Sigmoid colon (tissue), 7 donors: ENCODE measurements around the gene NELFE. TPM values are rescaled to one million over a fixed set of nuclear protein-coding genes. Genes with fewer than 3 reads are reported as not detected.

Source experiments
- DNase-seq: peaks from one replicate; pipeline ENCODE4 v3.0.0-alpha.2; 2019
- H3K27ac ChIP-seq, 4 donors: fragments of 200-600 bp; sonication (generic); one replicate each; pipeline ENCODE4 v1.5.1; 2016 to 2019; ENCODE audit warnings: mild to moderate bottlenecking in 1 of 4
- H3K27me3 ChIP-seq, 3 donors: fragments of 200-600 bp; sonication (generic); one replicate each; pipeline ENCODE4 v1.5.1; 2019; ENCODE audit warnings: mild to moderate bottlenecking in 1 of 3
- H3K36me3 ChIP-seq, 4 donors: fragments of 200-600 bp; sonication (generic); one replicate each; pipeline ENCODE4 v1.5.1; 2016 to 2019
- H3K4me1 ChIP-seq, 4 donors: fragments of 200-600 bp; sonication (generic); one replicate each; pipeline ENCODE4 v1.5.1; 2017 to 2019
- H3K4me3 ChIP-seq, 4 donors: fragments of 200-600 bp; sonication (generic); one replicate each; pipeline ENCODE4 v1.5.1; 2017 to 2019; ENCODE audit warnings: mild to moderate bottlenecking in 2 of 4, moderate library complexity in 1 of 4
- H3K9me3 ChIP-seq, 4 donors: fragments of 200-600 bp in 3 of 4; sonication (generic) in 3 of 4; one replicate each; pipeline versions ENCODE4 v1.5.1 to v1.6.1; 2013 to 2019
- EP300 ChIP-seq, 4 donors: sonication (generic); formaldehyde crosslinking; IDR thresholded peaks; one replicate each; pipeline ENCODE4 v1.6.1; 2017; ENCODE audit warnings: antibody characterized with exemption in 4 of 4
- POLR2A ChIP-seq, 2 donors: fragments of 450-650 bp; IDR thresholded peaks; one replicate each; pipeline ENCODE4 v1.6.1; 2016; ENCODE audit warnings: antibody characterized with exemption in 2 of 2, mild to moderate bottlenecking in 2 of 2, moderate library complexity in 2 of 2
- POLR2AphosphoS5 ChIP-seq, 4 donors: sonication (generic); formaldehyde crosslinking; IDR thresholded peaks; one replicate each; pipeline ENCODE4 v1.6.1; 2017; ENCODE audit warnings: antibody characterized with exemption in 4 of 4
- WGBS, 2 donors: extraction: QIAGEN DNeasy Blood & Tissue Kit; methylation state at CpG; one replicate each; pipeline ENCODE4 v1.1.7; 2013; 5-methylcytosine and 5-hydroxymethylcytosine counted together
- intact Hi-C: fragments of 100-400 bp; cut with DNase I; formaldehyde crosslinking; loops from one replicate; pipeline ENCODE4 v1.15.1; 2023
- polyA plus RNA-seq, 3 donors: library from polyadenylated mRNA; stranded (reverse); fragments of 200-250 nt; gene quantifications; one replicate each; pipeline ENCODE4 v1.2.3, GENCODE V29; 2013
- total RNA-seq, 4 donors: library from RNA; depleted of rRNA; stranded (reverse); fragments of >200 nt; gene quantifications; one replicate each; pipeline ENCODE4 v1.1.0, GENCODE V29; 2016
- TF ChIP-seq, protein P1 (sequence below), 4 experiments: fragments of 450-650 bp in 3 of 4; fragments of 200-600 bp in 1 of 4; IDR thresholded peaks; one replicate each; pipeline ENCODE4 v1.5.1; 2016 to 2019; ENCODE audit warnings: antibody characterized with exemption in 4 of 4, mild to moderate bottlenecking in 3 of 4, moderate library complexity in 2 of 4
- donor health status: healthy with polysubstance abuse.
- donor health status: Bipolar disorder and iron deficiency.
- donor health status: healthy.

NELFE gene
- total and polyA plus RNA-seq, 7 donors: 52.5 to 96.9 (median 73.5) TPM

GRCh38 chr6:31948753-31949413, 9.9 kb downstream of the NELFE start:
- H3K27ac ChIP-seq: peak overlapping the region in 1 of 4 donors; percentile 6
- 80 to 88% methylated on average over 6 of the region's 6 CpGs for WGBS, 2 donors
- H3K9me3 ChIP-seq: no peaks in the 10 kb centered on the region
- intact Hi-C loops: no loop called here
- H3K4me3 ChIP-seq: no peak overlapping the region
- TF ChIP-seq EP300 (IDR thresholded peaks at IDR 0.05) (no peak), POLR2AphosphoS5 (IDR thresholded peaks at IDR 0.05) (no peak), POLR2A (IDR thresholded peaks at IDR 0.05) (no peak)
- TF ChIP-seq, protein P1, sequence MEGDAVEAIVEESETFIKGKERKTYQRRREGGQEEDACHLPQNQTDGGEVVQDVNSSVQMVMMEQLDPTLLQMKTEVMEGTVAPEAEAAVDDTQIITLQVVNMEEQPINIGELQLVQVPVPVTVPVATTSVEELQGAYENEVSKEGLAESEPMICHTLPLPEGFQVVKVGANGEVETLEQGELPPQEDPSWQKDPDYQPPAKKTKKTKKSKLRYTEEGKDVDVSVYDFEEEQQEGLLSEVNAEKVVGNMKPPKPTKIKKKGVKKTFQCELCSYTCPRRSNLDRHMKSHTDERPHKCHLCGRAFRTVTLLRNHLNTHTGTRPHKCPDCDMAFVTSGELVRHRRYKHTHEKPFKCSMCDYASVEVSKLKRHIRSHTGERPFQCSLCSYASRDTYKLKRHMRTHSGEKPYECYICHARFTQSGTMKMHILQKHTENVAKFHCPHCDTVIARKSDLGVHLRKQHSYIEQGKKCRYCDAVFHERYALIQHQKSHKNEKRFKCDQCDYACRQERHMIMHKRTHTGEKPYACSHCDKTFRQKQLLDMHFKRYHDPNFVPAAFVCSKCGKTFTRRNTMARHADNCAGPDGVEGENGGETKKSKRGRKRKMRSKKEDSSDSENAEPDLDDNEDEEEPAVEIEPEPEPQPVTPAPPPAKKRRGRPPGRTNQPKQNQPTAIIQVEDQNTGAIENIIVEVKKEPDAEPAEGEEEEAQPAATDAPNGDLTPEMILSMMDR (IDR thresholded peaks at IDR 0.05): no peak
- H3K36me3 ChIP-seq: peaks cover 5 to 29% (median 18%) of the 10 kb centered on the region in 4 donors
- DNase-seq: no peak
- H3K4me1 ChIP-seq: peaks cover 0 to 23% (median 20%) of the 10 kb centered on the region in 4 donors
- H3K27me3 ChIP-seq: no peaks in the 10 kb centered on the region

DNA sequence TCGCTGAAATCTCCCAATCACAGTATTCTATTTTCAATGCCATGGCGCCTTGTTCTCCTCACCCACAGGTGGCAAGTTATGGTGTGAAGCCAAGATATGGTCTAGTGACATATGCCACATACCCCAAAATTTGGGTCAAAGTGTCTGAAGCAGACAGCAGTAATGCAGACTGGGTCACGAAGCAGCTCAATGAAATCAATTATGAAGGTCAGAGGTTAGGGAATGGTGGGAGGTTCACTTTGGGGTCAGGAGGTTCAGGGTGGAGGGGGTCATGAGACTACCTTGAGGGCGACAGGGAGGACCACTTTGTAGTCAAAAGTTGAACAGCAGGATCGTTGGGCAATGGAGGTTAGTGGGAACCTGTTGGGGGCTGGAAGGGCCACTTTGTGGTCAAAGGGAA, 10.5 kb downstream of the NELFE start:
- intact Hi-C loops: no loop called here
- no peaks in the 10 kb centered on the region for H3K9me3 ChIP-seq
- no peaks in the 10 kb centered on the region for H3K27me3 ChIP-seq
- WGBS, 2 donors: 80 to 84% methylated on average over 5 of the region's 5 CpGs
- peaks cover 0 to 23% (median 20%) of the 10 kb centered on the region in 4 donors for H3K4me1 ChIP-seq
- DNase-seq: no peak
- TF ChIP-seq POLR2AphosphoS5 (IDR thresholded peaks at IDR 0.05): no peak
- no peak for TF ChIP-seq EP300 (IDR thresholded peaks at IDR 0.05)
- H3K36me3 ChIP-seq: peaks cover 0 to 23% (median 12%) of the 10 kb centered on the region in 4 donors
- no peak overlapping the region for H3K4me3 ChIP-seq
- no peak overlapping the region for H3K27ac ChIP-seq

- intact Hi-C loops: no loop called here
- H3K9me3 ChIP-seq: no peaks in the 10 kb centered on the region
- no peaks in the 10 kb centered on the region for H3K27me3 ChIP-seq
- TF ChIP-seq, protein P1 (IDR thresholded peaks at IDR 0.05): no peak
- no peak for TF ChIP-seq POLR2AphosphoS5 (IDR thresholded peaks at IDR 0.05)
- no peak for TF ChIP-seq EP300 (IDR thresholded peaks at IDR 0.05)
- no peak for TF ChIP-seq POLR2A (IDR thresholded peaks at IDR 0.05)
- WGBS, 2 donors: 91 to 95% methylated on average over 4 of the region's 4 CpGs
- H3K36me3 ChIP-seq: peaks cover 0 to 19% (median 10%) of the 10 kb centered on the region in 4 donors
- peaks cover 0 to 23% (median 20%) of the 10 kb centered on the region in 4 donors for H3K4me1 ChIP-seq
- H3K4me3 ChIP-seq: no peak overlapping the region
- no peak for DNase-seq
- H3K27ac ChIP-seq: no peak overlapping the region
Observed at GRCh38 chr6:31947864-31948263, 10.9 kb downstream of the NELFE start.

DNA sequence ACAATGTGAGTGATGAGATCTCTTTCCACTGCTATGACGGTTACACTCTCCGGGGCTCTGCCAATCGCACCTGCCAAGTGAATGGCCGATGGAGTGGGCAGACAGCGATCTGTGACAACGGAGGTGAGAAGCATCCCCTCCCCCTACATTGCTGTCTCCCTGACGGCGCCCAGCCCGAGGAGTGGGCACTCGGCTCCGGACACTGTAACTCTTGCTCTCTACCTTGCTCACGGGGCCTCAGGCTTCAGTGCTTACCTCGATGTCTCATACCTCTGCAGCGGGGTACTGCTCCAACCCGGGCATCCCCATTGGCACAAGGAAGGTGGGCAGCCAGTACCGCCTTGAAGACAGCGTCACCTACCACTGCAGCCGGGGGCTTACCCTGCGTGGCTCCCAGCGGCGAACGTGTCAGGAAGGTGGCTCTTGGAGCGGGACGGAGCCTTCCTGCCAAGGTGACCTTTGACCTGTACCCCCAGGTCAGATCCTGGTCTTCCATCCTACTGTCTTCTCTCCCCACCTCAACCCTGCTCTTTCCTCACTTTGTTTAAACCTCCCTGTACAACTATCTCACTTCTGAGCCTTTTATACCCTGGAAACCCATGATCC, 11.6 kb downstream of the NELFE start:
- intact Hi-C loops: no loop called here
- Histone ChIP-seq H3K27ac (no peak overlapping the region), H3K4me1 (peaks cover 0 to 23% (median 20%) of the 10 kb centered on the region in 4 donors), H3K4me3 (no peak overlapping the region), H3K27me3 (no peaks in the 10 kb centered on the region), H3K36me3 (peaks cover 0 to 12% (median 8%) of the 10 kb centered on the region in 4 donors), H3K9me3 (no peaks in the 10 kb centered on the region)
- 91 to 93% methylated on average over 24 of the region's 24 CpGs for WGBS, 2 donors
- TF ChIP-seq POLR2A (IDR thresholded peaks at IDR 0.05) (no peak), EP300 (IDR thresholded peaks at IDR 0.05) (no peak), POLR2AphosphoS5 (IDR thresholded peaks at IDR 0.05) (no peak)
- TF ChIP-seq, protein P1 (IDR thresholded peaks at IDR 0.05): no peak
- DNase-seq: no peak

DNA sequence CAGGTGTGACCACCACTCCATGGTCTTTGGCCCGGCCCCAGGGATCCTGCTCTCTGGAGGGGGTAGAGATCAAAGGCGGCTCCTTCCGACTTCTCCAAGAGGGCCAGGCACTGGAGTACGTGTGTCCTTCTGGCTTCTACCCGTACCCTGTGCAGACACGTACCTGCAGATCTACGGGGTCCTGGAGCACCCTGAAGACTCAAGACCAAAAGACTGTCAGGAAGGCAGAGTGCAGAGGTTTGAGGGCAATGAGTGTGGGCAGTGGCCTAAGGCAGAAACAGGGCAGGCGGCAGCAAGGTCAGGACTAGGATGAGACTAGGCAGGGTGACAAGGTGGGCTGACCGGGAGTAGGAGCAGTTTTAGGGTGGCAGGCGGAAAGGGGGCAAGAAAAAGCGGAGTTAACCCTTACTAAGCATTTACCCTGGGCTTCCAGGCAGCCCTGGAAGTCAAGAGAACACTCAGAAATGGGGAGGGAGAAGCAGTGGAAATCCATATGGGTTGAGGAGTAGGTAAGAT, 12.3 kb downstream of the NELFE start:
- WGBS, 2 donors: 74 to 76% methylated on average over 11 of the region's 11 CpGs
- peak overlapping the region in 3 of 4 donors; percentile 20 to 22 (median 22) for H3K4me3 ChIP-seq
- intact Hi-C loops: no loop called here
- no peak for TF ChIP-seq EP300 (IDR thresholded peaks at IDR 0.05)
- TF ChIP-seq, protein P1 (IDR thresholded peaks at IDR 0.05): no peak
- TF ChIP-seq POLR2A (IDR thresholded peaks at IDR 0.05): no peak
- TF ChIP-seq POLR2AphosphoS5 (IDR thresholded peaks at IDR 0.05): no peak
- H3K4me1 ChIP-seq: peaks cover 0 to 23% (median 20%) of the 10 kb centered on the region in 4 donors
- H3K9me3 ChIP-seq: no peaks in the 10 kb centered on the region
- no peaks in the 10 kb centered on the region for H3K27me3 ChIP-seq
- peaks cover 0 to 5% (median under 1%) of the 10 kb centered on the region in 4 donors for H3K36me3 ChIP-seq
- no peak for DNase-seq
- H3K27ac ChIP-seq: peak overlapping the region; percentile 79 to 83 (median 82)
